Fibroblast of lung (primary cell): ENCODE results near the gene CLEC16A. TPM values are rescaled to one million over a fixed set of nuclear protein-coding genes. Genes with fewer than 3 reads are reported as not detected.

ENCODE experiments used
- DNase-seq, 2 donors: peaks; one replicate each; pipeline versions ENCODE4 v3.0.0 to v3.0.0-alpha.2; 2010; ENCODE audit warnings: low read depth in 2 of 2
- H2AFZ ChIP-seq: 2 replicates; pipeline ENCODE4 v1.5.1; 2012; ENCODE audit warnings: low read length, control low read depth, inconsistent platforms
- H3K27ac ChIP-seq: 2 replicates; pipeline ENCODE4 v1.5.1; 2011; ENCODE audit warnings: low read length, control low read depth; ENCODE audit not compliant: insufficient read depth
- H3K27me3 ChIP-seq: 2 replicates; pipeline ENCODE4 v1.5.1; 2011; ENCODE audit warnings: mild to moderate bottlenecking, low read length; ENCODE audit not compliant: control insufficient read depth, insufficient read depth
- H3K36me3 ChIP-seq: 2 replicates; pipeline ENCODE4 v1.5.1; 2011; ENCODE audit warnings: low read length; ENCODE audit not compliant: control insufficient read depth, insufficient read depth
- H3K4me1 ChIP-seq: 2 replicates; pipeline ENCODE4 v1.5.1; 2011; ENCODE audit warnings: low read length; ENCODE audit not compliant: control insufficient read depth, insufficient read depth; ENCODE audit errors: extremely low read depth
- H3K4me2 ChIP-seq: 2 replicates; pipeline ENCODE4 v1.5.1; 2011; ENCODE audit warnings: low read length, control low read depth; ENCODE audit not compliant: insufficient read depth; ENCODE audit errors: extremely low read depth
- H3K4me3 ChIP-seq, 4 experiments: fragments of 200-600 bp in 1 of 4; sonication (generic) in 1 of 4; replicated peaks in 1 of 4; 2 replicates each; pipeline ENCODE4 v1.5.1; 2011 to 2016; ENCODE audit warnings: low read length in 4 of 4, low read depth in 3 of 4, mild to moderate bottlenecking in 3 of 4, control low read depth in 2 of 4, inconsistent platforms in 1 of 4, mixed read lengths in 1 of 4; ENCODE audit not compliant: insufficient read depth in 1 of 4; ENCODE audit errors: control extremely low read depth in 1 of 4
- H3K79me2 ChIP-seq: 2 replicates; pipeline ENCODE4 v1.5.1; 2012; ENCODE audit warnings: mild to moderate bottlenecking, low read length, inconsistent platforms; ENCODE audit not compliant: control insufficient read depth, insufficient read depth
- H3K9ac ChIP-seq: 2 replicates; pipeline ENCODE4 v1.5.1; 2011; ENCODE audit warnings: mild to moderate bottlenecking, low read length, control low read depth; ENCODE audit not compliant: insufficient read depth
- H3K9me3 ChIP-seq: 2 replicates; pipeline ENCODE4 v1.5.1; 2012; ENCODE audit warnings: low read depth, low read length; ENCODE audit not compliant: control insufficient read depth, insufficient read depth
- H4K20me1 ChIP-seq: 2 replicates; pipeline ENCODE4 v1.5.1; 2011; ENCODE audit warnings: low read length; ENCODE audit not compliant: control insufficient read depth, insufficient read depth; ENCODE audit errors: extremely low read depth
- EZH2 ChIP-seq: IDR thresholded peaks from 2 replicates; pipeline ENCODE4 v1.5.1; 2012; ENCODE audit warnings: low read length, control low read depth, mild to moderate bottlenecking; ENCODE audit errors: missing control alignments
- polyA plus RNA-seq, 2 donors: library from polyadenylated mRNA; depleted of rRNA in 1 of 2; stranded (reverse) in 1 of 2; unstranded in 1 of 2; fragments of >200 nt; gene quantifications; 2 replicates each; pipeline ENCODE4 v1.2.1, GENCODE V29; 2011 to 2012; ENCODE audit warnings: missing spikeins in 1 of 2
- total RNA-seq: library from RNA; depleted of rRNA; stranded (reverse); fragments of >200 nt; gene quantifications from 2 replicates; pipeline ENCODE4 v1.2.1, GENCODE V29; 2014
- TF ChIP-seq, protein P1 (sequence below), 2 donors: IDR thresholded peaks in 1 of 2; conservative IDR thresholded peaks in 1 of 2; 1 replicate in 1 of 2; 2 replicates in 1 of 2; pipeline ENCODE4 v1.5.1; 2011 to 2012; ENCODE audit warnings: low read length in 2 of 2, control low read depth in 1 of 2, inconsistent platforms in 1 of 2, low read depth in 1 of 2, mild to moderate bottlenecking in 1 of 2

Gene CLEC16A
- total and polyA plus RNA-seq, 2 donors (not counting 1 experiment from before 2014, with no cell fraction given): 9.1 to 22.0 TPM

DNA sequence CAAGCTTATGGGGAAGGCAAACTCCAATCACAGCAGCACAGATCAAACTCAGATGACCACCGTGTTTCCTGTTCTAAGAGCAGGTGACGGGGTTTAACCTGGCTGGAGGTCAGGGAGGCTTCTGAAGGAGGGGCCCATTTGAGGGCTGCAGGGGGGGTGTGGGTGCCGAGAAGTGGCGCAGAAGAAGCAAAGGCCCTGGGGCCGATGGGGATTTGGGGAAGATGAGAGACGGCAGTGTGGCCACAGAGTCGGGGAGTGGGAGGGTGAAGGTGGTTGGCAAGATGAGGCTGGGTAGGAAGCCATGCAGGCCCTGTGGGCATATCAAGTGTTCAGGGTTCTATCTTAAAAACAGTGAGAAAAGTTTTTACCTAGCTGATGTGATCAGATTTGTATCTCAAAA is 122.9 kb downstream of the CLEC16A start:
- Histone ChIP-seq H3K36me3 (peaks cover 1% of the 10 kb centered on the region), H3K9me3 (no peaks in the 10 kb centered on the region), H3K27ac (no peak overlapping the region), H3K4me2 (no peak overlapping the region), H3K9ac (no peak overlapping the region), H3K27me3 (no peaks in the 10 kb centered on the region), H2AFZ (no peak overlapping the region), H4K20me1 (no peaks in the 10 kb centered on the region), H3K79me2 (no peaks in the 10 kb centered on the region), H3K4me1 (no peaks in the 10 kb centered on the region), H3K4me3 (no peak overlapping the region)
- DNase-seq: no peak
- TF ChIP-seq EZH2: no peak
- TF ChIP-seq, protein P1, sequence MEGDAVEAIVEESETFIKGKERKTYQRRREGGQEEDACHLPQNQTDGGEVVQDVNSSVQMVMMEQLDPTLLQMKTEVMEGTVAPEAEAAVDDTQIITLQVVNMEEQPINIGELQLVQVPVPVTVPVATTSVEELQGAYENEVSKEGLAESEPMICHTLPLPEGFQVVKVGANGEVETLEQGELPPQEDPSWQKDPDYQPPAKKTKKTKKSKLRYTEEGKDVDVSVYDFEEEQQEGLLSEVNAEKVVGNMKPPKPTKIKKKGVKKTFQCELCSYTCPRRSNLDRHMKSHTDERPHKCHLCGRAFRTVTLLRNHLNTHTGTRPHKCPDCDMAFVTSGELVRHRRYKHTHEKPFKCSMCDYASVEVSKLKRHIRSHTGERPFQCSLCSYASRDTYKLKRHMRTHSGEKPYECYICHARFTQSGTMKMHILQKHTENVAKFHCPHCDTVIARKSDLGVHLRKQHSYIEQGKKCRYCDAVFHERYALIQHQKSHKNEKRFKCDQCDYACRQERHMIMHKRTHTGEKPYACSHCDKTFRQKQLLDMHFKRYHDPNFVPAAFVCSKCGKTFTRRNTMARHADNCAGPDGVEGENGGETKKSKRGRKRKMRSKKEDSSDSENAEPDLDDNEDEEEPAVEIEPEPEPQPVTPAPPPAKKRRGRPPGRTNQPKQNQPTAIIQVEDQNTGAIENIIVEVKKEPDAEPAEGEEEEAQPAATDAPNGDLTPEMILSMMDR (conservative IDR thresholded peaks at IDR 0.05 in 1 of 2, IDR thresholded peaks at IDR 0.05 in 1 of 2; ENCODE audit: low read depth in 1 of 2, low read length in 2 of 2): no peak

- Histone ChIP-seq H3K27me3 (no peaks in the 10 kb centered on the region), H3K4me3 (no peak overlapping the region), H3K9me3 (no peaks in the 10 kb centered on the region), H2AFZ (no peak overlapping the region), H4K20me1 (no peaks in the 10 kb centered on the region), H3K79me2 (no peaks in the 10 kb centered on the region), H3K9ac (no peak overlapping the region), H3K4me2 (no peak overlapping the region), H3K27ac (no peak overlapping the region), H3K4me1 (no peaks in the 10 kb centered on the region), H3K36me3 (peaks cover 1% of the 10 kb centered on the region)
- no peak for TF ChIP-seq EZH2
- TF ChIP-seq, protein P1 (conservative IDR thresholded peaks at IDR 0.05 in 1 of 2, IDR thresholded peaks at IDR 0.05 in 1 of 2; ENCODE audit: low read depth in 1 of 2, low read length in 2 of 2): no peak
- no peak for DNase-seq
These were observed 123.4 kb downstream of the CLEC16A start for GRCh38 chr16:11067697-11068141.

DNA sequence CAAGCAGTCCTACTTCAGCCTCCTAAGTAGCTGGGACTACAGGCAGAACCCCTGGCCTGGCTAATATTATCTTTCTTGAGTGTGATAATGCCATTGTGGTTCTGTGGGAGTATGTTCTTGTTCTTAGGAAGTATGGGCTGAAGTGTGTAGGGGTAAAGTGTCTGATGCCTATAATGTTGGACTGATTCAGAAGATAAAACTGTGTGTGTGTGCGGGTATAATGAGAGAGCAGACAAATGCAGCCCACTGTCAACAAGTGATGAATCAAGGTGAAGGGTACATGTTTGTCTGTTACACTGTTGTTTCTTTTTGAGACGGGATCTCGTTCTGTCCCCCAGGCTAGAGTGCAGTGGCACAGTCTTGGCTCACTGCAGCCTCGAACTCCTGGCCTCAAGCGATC is 127.5 kb downstream of the CLEC16A start:
- H3K4me1 ChIP-seq: peaks cover 10% of the 10 kb centered on the region
- H4K20me1 ChIP-seq: no peaks in the 10 kb centered on the region
- no peak for DNase-seq
- no peaks in the 10 kb centered on the region for H3K79me2 ChIP-seq
- no peaks in the 10 kb centered on the region for H3K9me3 ChIP-seq
- no peak overlapping the region for H2AFZ ChIP-seq
- H3K36me3 ChIP-seq: peaks cover 3% of the 10 kb centered on the region
- H3K27me3 ChIP-seq: no peaks in the 10 kb centered on the region
- no peak overlapping the region for H3K9ac ChIP-seq
- no peak overlapping the region for H3K27ac ChIP-seq
- TF ChIP-seq, protein P1 (conservative IDR thresholded peaks at IDR 0.05 in 1 of 2, IDR thresholded peaks at IDR 0.05 in 1 of 2; ENCODE audit: low read depth in 1 of 2, low read length in 2 of 2): no peak
- no peak for TF ChIP-seq EZH2
- no peak overlapping the region for H3K4me2 ChIP-seq
- no peak overlapping the region for H3K4me3 ChIP-seq
